HT-29 (cell line): Measurements from ENCODE around the gene SYNE2. TPM values are rescaled to one million over a fixed set of nuclear protein-coding genes. Genes with fewer than 3 reads are reported as not detected.
"Not testable (repeated sequence)": the region's sequence is repeated elsewhere in the genome, so short reads cannot be mapped to it uniquely, and the experiment has no call there.

ENCODE experiments used
- DNase-seq: peaks from one replicate; pipeline ENCODE4 v3.0.0-alpha.2; 2015; ENCODE audit warnings: low spot score
- total RNA-seq: library from RNA; depleted of rRNA; stranded (reverse); fragments of >200 nt; shearing (Covaris generic); gene quantifications from 2 replicates; pipeline ENCODE4 v1.2.3, GENCODE V29; 2014; rRNA removed

SYNE2 gene
- 54.2 and 96.2 TPM in 2 replicates for total RNA-seq

DNA sequence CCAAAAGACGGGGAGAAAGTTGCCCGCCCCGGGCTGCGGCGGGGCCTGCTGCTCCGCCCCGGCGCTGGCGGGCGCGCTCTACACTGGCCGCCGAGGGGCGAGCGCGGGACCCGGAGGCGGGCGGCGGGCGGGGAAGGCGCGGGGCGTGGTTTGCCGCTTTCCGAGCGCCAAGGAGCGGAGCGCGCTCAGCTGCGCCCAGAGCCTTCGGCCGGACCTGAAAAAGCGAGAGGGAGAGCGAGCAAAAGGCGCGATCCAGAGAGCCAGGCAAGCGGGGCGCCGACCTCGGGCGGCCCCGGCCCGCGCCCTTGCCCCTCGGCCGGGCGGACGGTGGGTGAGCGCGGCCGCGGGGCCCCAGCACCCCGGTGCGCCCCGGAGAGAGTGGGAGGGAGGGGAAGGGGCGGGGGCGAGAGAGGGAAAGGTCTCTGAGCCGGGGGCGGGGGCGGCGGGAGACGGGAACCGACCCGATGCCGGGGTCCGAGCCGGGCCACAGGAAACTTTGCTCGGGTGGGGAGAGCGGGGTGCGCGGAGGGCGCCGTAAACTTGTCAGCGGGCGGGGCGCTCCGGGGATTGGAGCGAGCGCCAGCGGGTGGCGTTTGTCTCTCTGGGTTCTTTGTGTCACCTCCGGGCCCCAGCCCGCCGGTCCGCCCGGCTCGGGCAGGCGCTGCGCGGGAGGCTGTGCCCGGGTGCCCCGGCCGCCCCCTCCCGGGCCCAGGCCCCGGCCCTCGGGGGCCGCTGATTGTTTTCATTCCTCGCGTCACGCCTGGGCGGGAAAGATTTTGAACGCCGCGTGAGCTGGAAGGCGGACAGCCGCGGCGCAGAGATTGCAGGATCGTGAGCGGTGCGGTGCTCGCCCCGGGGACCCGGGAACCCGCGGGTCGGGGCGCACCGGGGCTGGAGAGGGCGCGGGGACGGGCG lies at the start of gene SYNE2:
Gene SYNE2 (plus strand): TSS at position 188 of the 915 bp plus-strand sequence. CDS start 56,145 bp downstream, outside the sequence.
- DNase-seq = peak; percentile 69

DNA sequence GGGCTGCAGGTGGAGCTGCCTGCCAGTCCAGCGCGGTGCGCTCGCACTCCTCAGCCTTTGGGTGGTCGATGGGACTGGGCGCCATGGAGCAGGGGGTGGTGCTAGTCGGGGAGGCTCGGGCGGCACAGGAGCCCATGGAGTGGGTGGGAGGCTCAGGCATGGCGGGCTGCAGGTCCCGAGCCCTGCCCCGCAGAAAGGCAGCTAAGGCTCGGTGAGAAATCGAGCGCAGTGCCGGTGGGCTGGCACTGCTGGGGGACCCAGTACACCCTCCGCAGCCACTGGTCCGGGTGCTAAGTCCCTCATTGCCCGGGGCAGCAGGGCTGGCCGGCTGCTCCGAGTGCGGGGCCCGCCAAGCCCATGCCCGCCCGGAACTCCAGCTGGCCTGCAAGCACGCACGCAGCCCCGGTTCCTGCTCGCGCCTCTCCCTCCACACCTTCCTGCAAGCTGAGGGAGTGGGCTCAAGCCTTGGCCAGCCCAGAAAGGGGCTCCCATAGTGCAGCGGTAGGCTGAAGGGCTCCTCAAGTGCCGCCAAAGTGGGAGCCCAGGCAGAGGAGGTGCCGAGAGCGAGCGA lies 49.5 kb upstream of the SYNE2 start:
- not testable (repeated sequence) for DNase-seq

DNA sequence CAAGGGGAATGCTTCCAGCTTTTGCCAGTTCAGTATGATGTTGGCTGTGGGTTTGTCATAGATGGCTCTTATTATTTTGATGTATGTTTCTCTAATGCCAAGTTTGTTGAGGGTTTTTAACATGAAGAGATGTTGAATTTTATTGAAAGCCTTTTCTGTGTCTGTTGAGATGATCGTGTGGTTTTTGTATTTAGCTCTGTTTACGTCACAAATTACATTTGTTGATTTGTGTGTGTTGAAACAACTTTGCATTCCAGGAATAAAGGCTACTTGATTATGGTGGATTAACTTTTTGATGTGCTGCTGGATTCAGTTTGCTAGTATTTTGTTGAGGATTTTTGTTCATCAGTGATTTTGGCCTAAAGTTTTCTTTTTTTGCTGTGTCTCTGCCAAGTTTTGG lies 46.7 kb upstream of the SYNE2 start:
- not testable (repeated sequence) for DNase-seq

GRCh38 chr14:63811692-63812091 lies 41.1 kb upstream of the SYNE2 start:
- DNase-seq = not testable (repeated sequence)

DNA sequence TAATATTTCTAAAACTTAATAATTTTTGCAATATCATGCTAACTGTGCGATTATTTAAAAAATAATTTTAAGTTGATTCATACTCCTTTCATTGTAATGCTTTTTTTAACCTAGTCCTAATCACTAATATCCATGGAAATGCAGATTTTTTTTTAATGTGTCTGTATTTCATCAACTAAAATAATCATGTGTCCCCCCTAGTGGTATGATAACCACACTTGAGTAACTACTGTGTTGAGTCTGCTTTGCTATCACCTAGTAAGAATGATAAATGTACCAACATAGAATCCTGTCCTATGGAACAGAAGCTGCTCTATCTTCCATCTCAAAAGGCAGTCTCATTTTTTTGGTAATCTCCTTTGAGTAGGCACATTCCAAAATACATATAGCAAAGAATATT lies 19.1 kb upstream of the SYNE2 start:
- no peak for DNase-seq

DNA sequence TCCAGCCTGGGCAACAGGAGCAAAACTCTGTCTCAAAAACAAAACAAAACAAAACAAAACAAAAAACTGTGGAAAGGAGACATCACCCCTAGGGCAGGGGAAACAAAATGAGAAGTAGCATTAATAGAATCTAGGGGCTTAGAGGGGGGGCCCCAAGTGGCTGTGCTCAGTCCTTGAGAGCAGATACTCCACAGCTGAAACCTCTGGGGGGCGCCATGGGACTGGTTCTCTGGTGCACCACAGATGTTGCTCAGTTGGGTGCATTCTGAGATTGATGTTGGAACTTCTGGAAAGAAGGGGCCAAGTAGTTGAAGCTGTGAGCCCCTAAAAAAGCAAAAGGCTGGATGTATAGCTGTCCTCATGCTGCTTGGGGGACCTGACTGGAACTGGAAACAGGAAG lies 11.8 kb upstream of the SYNE2 start:
- DNase-seq = no peak

GRCh38 chr14:63843796-63844195 lies 9.0 kb upstream of the SYNE2 start:
- no peak for DNase-seq

DNA sequence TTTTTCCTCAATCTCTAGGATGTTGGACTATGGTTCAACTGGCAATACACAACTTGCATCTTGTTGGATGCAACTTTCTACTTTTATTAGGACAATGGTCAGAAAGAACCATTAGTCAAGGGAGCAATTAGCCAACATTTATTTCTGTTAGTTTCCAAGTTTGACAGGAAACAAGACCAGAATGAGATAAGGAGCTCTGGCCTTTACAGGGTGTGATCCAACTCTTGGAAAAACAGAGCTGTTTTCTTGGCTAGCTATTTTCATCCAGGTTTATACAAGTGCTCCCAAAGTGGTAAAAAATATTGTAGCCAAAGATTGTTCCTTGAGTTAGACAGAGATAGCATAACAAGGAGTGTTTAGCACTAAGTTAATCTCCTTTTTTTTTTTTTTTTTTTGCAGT lies 3.9 kb upstream of the SYNE2 start:
- no peak for DNase-seq

GRCh38 chr14:63852271-63852816 lies 460 bp upstream of the SYNE2 start:
- DNase-seq = peak; percentile 47

DNA sequence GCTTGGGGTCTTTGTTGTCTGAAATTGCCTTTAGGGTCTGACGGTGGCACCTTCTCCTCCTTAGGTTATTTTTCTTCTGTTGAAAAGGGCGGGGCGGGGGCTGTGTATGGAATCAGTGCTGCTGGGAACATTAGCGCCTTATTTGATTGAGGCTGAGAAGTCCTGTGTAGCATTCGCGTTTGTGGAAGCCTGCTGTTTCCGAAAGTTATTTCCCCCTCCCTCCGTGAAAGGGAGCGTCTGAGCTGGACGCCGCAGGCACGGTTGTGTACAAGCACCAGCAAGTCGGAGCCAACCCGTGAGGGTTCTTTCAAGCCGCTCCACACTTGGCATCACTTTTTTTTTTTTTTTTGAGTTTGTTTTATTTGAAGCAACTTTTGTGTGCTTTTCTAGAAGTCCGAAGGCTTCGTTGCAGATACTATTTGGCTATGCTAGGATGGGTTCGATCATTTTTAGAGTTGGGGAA lies 1.1 kb downstream of the SYNE2 start:
- peak; percentile 59 for DNase-seq

GRCh38 chr14:63854330-63854729 lies 1.5 kb downstream of the SYNE2 start:
- DNase-seq = no peak

DNA sequence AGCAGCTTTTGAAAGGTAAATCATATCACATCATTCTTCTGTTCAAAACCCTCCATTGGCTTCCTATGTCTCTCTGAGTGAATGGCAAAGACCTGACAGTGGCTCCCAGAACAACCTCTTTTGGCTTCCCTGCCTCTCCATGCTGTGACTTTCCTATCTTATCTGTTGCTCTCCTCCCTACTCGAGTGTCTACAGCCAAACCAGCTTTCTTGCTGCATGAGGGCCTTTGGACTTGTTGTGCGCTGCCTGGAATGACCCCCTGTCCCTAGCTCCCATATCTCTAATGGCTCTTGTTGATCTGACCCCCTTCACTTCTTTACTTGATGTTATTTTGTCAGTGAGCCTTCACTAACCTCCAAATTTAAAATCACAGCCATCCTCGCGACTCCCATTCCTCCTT lies 2.5 kb downstream of the SYNE2 start:
- no peak for DNase-seq

- no peak for DNase-seq
Measured at GRCh38 chr14:63857466-63858030, 4.7 kb downstream of the SYNE2 start.

DNA sequence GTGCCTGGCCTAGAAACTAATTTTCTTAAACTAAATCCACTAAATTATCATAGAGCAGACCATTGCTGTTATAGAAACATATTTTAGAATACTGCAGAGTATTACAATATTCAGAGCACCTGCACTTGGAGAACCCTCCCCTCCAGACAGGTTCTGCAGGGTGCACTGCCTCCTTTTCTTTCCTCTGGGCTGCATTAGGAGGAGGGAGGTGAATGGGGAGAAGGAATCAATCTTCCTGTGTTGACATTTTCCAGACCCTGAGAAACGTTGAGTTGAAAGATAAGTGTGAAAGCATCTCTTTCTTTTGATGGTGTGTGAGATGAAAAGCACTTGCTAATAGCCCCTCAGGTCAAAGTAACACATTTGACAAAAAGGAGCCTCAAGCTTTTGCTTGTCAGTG lies 7.3 kb downstream of the SYNE2 start:
- no peak for DNase-seq

GRCh38 chr14:63862163-63862562 lies 9.4 kb downstream of the SYNE2 start:
- DNase-seq = no peak

DNA sequence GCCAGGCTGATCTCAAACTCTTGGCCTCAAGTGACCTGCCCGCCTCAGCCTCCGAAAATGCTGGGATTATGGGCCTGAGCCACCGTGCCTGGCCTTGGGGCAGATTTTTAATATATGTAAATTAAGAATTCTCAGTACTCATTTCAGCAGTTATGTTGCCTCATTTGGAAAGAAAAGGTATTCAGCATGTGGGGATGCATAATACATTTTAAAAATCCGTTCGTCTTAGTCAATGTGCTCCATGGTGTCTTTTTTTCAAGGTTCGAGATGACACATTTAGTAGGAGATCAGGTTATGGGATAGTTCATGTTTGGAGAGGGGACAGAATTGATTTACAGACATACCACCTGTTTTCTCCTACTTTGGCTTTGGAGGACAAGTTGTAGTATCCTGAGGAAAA lies 10.2 kb downstream of the SYNE2 start:
- no peak for DNase-seq

DNA sequence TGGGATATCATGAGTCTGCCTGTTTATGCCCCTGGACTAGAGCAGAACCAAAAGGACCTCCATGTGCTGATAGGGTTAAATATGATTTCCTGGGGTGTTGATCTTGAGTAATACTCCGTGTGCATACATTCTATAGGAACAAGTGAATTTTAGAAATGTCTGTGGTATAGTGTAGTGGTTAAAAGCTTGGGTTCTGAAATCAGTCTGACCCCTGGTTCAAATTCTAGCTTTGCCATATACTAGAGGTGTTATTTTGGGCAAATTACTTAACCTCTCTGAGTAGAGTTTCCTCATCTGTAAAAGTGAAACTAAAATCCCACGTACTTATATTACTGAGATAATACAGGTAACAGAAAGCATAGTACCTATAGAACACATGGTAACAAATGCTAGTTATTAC lies 12.0 kb downstream of the SYNE2 start:
- DNase-seq = not testable (repeated sequence)

DNA sequence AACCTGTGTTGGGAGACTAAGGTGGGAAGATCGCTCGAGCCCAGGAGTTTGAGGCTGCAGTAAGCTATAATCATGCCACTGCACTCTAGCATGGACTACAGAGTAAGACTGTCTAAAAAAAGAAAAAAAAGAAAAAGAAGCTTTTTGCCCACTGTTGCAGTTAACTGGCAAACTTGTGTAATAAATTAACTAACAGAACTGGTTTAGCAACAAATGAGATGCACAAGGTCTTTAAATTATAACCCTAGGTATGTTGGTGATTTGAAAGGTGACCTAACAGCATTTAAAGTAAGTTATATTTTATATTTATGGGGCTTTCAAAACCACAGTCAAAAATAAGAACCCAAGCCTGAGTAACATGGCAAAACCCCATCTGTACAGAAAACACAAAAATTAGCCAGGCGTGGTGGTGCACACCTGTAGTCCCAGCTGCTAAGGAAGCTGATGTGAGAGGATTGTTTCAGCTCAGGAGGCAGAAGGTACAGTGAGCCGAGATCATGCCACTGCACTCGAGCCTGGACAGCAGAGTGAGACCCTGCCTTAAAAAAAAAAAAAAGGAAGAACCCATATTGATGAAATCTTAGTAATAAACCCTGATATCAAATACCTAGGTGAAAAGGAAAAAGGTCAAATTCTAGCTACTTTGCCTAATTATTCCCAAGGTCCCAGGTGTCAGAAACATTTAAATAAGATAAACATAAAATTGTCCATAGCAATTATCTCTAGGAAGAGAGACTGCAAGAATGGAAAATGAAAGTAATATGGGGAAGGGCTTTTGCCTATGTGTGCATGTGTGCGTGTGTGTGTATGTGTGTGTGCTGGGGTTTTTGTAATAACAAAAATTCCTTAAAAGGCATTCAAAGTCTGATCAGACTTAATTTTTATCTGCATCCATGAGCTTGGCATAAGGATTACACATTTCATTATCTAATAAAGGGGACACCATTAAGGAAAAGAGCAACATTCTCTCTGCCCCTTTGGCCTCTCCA lies 15.4 kb downstream of the SYNE2 start:
- DNase-seq = no peak

- DNase-seq = not testable (repeated sequence)
Measured at GRCh38 chr14:63869940-63870752, 17.3 kb downstream of the SYNE2 start.

GRCh38 chr14:63870753-63871037 lies 17.9 kb downstream of the SYNE2 start:
- DNase-seq = not testable (repeated sequence)
